Activated naive CD4-positive, alpha-beta T cell treated with anti-CD3 and anti-CD28 coated beads, Interleukin-2, amount 50 U/mL, for 24 hours (primary cell): ENCODE measurements around the gene MBTPS2.
"Not testable (repeated sequence)": the region's sequence is repeated elsewhere in the genome, so short reads cannot be mapped to it uniquely, and the experiment has no call there.

ENCODE experiments used
- H3K27ac Mint-ChIP-seq: one replicate; pipeline ENCODE4 v1.8.0; 2021; ENCODE audit warnings: mild to moderate bottlenecking, mixed read lengths
- H3K27me3 Mint-ChIP-seq: one replicate; pipeline ENCODE4 v1.8.0; 2021; ENCODE audit warnings: mixed read lengths
- H3K36me3 Mint-ChIP-seq: one replicate; pipeline ENCODE4 v1.8.0; 2021; ENCODE audit warnings: mixed read lengths
- H3K4me1 Mint-ChIP-seq: one replicate; pipeline ENCODE4 v1.8.0; 2021; ENCODE audit warnings: mixed read lengths
- H3K4me3 Mint-ChIP-seq: one replicate; pipeline ENCODE4 v1.8.0; 2021; ENCODE audit warnings: mild to moderate bottlenecking, mixed read lengths
- H3K9me3 Mint-ChIP-seq: one replicate; pipeline ENCODE4 v1.8.0; 2021; ENCODE audit warnings: mixed read lengths

The MBTPS2 gene

DNA sequence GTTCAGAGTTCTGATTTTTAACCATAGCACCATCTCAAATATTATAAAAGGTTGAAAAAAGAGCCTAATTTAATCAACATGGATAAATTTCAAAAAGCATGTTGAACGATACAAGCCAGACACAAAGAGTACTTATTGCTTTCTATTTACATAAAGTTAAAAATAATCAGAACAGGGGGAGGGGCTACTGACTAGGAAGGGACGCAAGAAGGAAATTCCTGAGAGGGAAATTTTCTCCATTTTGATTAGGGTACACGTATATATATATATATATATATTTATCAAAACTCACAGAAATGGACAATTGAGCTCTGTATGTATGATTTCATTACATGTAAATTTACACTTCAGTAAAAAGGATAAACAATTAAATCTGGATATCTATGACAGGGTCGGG lies 482 bp upstream of the MBTPS2 start:
- no peaks in the 10 kb centered on the region for H3K9me3 Mint-ChIP-seq
- peaks cover 2% of the 10 kb centered on the region for H3K36me3 Mint-ChIP-seq
- peak overlapping the region; percentile 88 for H3K27ac Mint-ChIP-seq
- no peaks in the 10 kb centered on the region for H3K27me3 Mint-ChIP-seq
- H3K4me3 Mint-ChIP-seq, result peak overlapping the region; percentile 90
- H3K4me1 Mint-ChIP-seq, result peaks cover 4% of the 10 kb centered on the region

DNA sequence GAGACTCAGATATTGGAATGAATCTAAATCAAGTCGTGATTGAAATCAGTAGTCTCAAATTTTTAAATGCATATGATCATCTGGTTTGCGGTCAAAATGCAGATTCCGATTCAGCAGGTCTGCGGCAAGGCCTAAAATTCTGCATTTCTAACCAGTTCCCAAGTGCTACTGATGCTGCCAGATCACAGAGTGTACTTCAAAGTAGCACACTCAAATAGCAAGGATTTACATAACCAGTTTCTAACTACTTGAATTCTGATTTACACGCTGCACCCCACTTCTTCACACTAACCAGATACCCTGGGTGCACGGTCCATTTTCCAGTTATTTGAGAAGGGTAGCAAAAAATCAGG lies 752 bp downstream of the MBTPS2 start:
- H3K36me3 Mint-ChIP-seq, result peaks cover 3% of the 10 kb centered on the region
- peak overlapping the region; percentile 90 for H3K4me3 Mint-ChIP-seq
- H3K27me3 Mint-ChIP-seq, result no peaks in the 10 kb centered on the region
- no peaks in the 10 kb centered on the region for H3K9me3 Mint-ChIP-seq
- H3K27ac Mint-ChIP-seq, result peak overlapping the region; percentile 80
- H3K4me1 Mint-ChIP-seq, result peaks cover 4% of the 10 kb centered on the region

DNA sequence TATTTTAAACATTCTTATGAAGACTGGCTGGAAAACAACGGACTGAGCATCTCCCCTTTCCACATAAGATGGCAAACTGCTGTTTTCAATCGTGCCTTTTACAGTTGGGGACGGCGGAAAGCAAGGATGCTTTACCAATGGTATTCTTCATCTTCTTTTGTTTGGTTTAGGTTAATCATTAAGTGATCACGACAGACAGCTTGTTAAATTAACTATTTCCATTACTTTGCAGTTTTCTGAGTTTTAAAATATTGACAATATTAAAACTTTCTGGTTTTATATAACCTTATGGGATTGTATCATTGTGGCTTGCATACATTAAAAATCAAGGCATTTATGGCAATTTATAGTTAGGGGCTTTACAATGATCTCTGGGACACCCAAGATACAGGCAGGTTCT lies 3.8 kb downstream of the MBTPS2 start:
- Mint-ChIP-seq H3K36me3 (peaks cover 9% of the 10 kb centered on the region), H3K4me3 (no peak overlapping the region), H3K9me3 (no peaks in the 10 kb centered on the region), H3K27ac (no peak overlapping the region), H3K4me1 (peaks cover 4% of the 10 kb centered on the region), H3K27me3 (no peaks in the 10 kb centered on the region)

DNA sequence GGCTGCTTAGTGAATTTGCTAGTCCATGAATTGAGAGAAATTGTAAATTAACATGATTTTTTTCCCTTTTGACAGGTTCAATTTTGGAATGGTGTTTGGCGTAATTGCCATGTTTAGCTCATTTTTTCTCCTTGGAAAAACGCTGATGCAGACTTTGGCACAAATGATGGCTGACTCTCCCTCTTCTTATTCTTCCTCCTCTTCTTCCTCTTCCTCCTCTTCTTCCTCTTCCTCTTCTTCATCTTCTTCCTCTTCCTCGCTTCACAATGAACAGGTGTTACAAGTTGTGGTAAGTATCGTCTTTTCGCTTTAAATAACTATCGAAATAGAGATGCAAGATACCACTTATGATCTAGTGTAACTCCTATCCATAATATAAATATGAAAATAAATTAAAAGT lies 5.7 kb downstream of the MBTPS2 start:
- Mint-ChIP-seq H3K9me3 (no peaks in the 10 kb centered on the region), H3K27ac (no peak overlapping the region), H3K27me3 (no peaks in the 10 kb centered on the region), H3K36me3 (peaks cover 9% of the 10 kb centered on the region), H3K4me3 (no peak overlapping the region), H3K4me1 (peaks cover 3% of the 10 kb centered on the region)

DNA sequence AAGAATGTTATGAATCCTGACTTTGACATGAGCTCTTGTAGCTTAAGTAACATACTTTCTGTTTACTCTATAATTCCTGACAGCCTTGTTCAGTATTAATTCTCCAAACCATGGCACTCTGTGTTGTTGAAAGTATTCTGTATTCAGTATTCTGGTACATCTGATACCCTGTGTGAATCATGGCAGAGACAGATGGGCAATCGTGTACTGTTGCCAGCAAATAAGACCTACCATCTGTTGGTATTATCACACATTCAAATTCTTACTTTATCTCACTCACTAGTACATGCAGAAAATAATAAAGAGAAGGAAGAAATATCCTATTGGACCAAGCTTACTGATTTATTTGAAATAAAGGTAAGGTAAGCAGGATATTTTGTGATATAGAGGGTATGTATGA lies 7.9 kb downstream of the MBTPS2 start:
- no peaks in the 10 kb centered on the region for H3K9me3 Mint-ChIP-seq
- H3K27me3 Mint-ChIP-seq, result no peaks in the 10 kb centered on the region
- no peak overlapping the region for H3K27ac Mint-ChIP-seq
- H3K4me3 Mint-ChIP-seq, result no peak overlapping the region
- peaks cover 9% of the 10 kb centered on the region for H3K36me3 Mint-ChIP-seq
- no peaks in the 10 kb centered on the region for H3K4me1 Mint-ChIP-seq

DNA sequence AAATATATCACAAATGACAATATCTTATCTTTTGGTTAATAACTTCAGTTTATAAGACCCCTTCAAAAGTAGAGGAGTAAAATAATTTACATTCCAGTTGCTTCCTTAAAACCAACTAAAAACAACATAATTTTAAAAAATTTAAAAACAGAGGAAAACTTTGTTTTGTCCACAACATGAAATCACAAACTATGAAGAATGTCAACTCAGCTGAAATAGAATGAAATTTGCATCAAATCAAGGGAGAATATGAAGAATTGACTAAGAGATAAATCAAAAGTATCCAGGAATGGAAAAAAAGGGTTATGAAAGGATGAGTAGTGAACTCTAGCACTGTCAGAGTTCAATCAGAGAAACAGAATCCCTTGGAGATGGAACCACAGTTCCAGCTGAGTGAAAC lies 14.2 kb downstream of the MBTPS2 start:
- H3K9me3 Mint-ChIP-seq, result no peaks in the 10 kb centered on the region

DNA sequence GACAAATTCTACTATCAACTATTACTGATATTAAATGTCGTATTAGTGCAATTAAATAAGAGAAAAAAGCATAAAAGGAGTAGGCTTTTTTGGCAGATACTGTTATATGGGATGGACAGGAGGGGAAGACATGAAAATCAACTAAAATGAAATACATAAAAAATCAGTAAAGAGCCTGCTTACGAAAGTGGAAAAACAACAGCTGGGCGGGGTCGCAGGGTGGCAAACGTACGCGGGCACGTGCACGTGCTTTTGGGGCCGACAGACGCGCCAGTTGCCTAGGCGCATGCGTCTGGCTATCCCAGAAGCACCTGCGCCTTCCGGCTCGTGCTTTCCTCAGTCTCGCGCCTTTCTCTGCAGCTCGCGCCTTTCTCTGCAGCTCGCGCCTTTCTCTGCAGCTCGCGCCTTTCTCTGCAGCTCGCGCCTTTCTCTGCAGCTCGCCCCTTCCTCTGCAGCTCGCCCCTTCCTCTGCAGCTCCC lies 16.6 kb downstream of the MBTPS2 start, which contains the start of gene YY2:
TSS of gene YY2 (plus strand) at position 51 of the 479 bp plus-strand sequence. CDS start 498 bp downstream, outside the sequence.
- no peaks in the 10 kb centered on the region for H3K27me3 Mint-ChIP-seq
- no peaks in the 10 kb centered on the region for H3K9me3 Mint-ChIP-seq
- peaks cover 5% of the 10 kb centered on the region for H3K4me1 Mint-ChIP-seq
- H3K27ac Mint-ChIP-seq, result no peak within 1 kb of the TSS
- H3K4me3 Mint-ChIP-seq, result no peak within 1 kb of the TSS
- H3K36me3 Mint-ChIP-seq, result peaks cover 12% of the 10 kb centered on the region

More for the DNA sequence above, 14.2 kb downstream of the MBTPS2 start:
- Mint-ChIP-seq H3K4me1 (no peaks in the 10 kb centered on the region), H3K27ac (no peak overlapping the region), H3K36me3 (peaks cover 12% of the 10 kb centered on the region), H3K4me3 (no peak overlapping the region), H3K27me3 (no peaks in the 10 kb centered on the region)

DNA sequence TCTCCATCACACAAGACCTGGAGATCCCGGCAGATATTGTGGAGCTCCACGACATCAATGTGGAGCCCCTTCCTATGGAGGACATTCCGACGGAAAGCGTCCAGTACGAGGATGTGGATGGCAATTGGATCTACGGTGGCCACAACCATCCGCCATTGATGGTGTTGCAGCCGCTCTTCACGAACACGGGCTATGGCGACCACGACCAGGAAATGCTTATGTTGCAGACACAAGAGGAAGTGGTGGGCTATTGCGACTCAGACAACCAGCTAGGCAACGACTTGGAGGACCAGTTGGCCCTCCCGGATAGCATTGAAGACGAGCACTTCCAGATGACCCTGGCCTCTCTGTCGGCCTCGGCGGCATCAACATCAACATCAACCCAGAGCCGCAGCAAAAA lies 17.1 kb downstream of the MBTPS2 start:
- no peaks in the 10 kb centered on the region for H3K27me3 Mint-ChIP-seq

DNA sequence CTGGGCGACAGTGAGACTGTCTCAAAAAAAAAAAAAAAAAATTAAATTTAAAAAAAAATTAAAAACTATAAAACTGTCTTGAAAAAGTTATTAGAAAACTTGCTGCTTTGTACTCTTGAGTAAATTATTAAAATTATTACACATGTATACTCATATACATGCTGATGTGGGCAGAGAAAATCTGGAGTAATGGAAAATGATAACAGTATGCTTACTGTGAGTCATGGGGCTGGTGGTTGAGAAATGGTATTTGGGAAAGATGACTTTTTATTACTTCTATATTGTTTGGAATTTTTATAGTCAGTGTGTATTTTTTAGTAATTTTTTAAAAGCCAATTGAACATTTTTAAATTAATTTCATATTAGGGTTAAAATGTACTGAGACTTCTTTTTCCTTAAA lies 23.8 kb downstream of the MBTPS2 start:
- Mint-ChIP-seq H3K36me3 (no peaks in the 10 kb centered on the region), H3K27ac (no peak overlapping the region), H3K4me3 (no peak overlapping the region), H3K27me3 (no peaks in the 10 kb centered on the region), H3K4me1 (peaks cover 13% of the 10 kb centered on the region), H3K9me3 (no peaks in the 10 kb centered on the region)

More for the DNA sequence above, 17.1 kb downstream of the MBTPS2 start:
- Mint-ChIP-seq H3K27ac (no peak overlapping the region), H3K4me1 (peaks cover 5% of the 10 kb centered on the region), H3K36me3 (peaks cover 12% of the 10 kb centered on the region), H3K9me3 (no peaks in the 10 kb centered on the region), H3K4me3 (no peak overlapping the region)

DNA sequence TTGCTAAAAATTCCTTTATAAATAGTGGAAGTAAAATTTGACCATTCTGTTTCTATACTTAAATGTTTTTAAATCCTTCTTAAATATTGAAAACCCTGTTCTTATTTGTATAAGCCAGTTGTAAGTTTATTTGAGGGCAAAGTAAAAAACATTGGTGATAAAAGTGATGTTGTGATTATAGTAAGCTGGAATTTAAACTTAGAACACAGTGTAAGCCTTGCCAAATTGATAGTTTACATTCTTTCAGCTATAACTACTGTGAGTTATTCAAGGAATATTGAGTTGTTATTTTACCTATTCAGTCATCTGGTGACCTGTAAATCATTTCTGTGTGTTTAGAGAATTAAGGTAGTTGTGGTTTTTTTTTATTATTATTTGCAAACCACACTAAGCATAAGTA lies 26.0 kb downstream of the MBTPS2 start:
- H3K27ac Mint-ChIP-seq, result no peak overlapping the region
- H3K4me1 Mint-ChIP-seq, result peaks cover 11% of the 10 kb centered on the region
- no peaks in the 10 kb centered on the region for H3K27me3 Mint-ChIP-seq
- H3K4me3 Mint-ChIP-seq, result no peak overlapping the region
- H3K9me3 Mint-ChIP-seq, result no peaks in the 10 kb centered on the region
- H3K36me3 Mint-ChIP-seq, result peaks cover 2% of the 10 kb centered on the region

DNA sequence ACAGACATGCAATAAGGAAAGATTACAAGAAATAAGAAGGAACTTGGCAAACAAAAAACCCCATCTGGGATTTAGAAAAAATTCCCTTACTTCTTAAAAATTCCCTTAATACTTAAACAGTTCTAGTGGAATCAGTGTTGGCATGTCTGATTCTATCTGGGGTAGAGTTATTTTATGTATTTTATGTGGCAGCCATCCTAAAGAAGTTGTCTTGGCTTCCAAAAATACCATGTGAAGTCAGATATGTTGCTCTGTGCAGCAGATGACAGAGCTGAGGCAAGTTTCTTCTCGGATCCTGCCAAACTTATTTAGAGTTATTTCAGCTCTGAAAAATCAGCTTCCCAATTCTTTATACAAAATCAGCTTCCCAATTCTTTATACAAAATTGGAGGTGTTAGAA lies 31.1 kb downstream of the MBTPS2 start:
- peaks cover 4% of the 10 kb centered on the region for H3K4me1 Mint-ChIP-seq
- H3K27me3 Mint-ChIP-seq, result no peaks in the 10 kb centered on the region
- H3K9me3 Mint-ChIP-seq, result no peaks in the 10 kb centered on the region
- H3K4me3 Mint-ChIP-seq, result no peak overlapping the region
- H3K36me3 Mint-ChIP-seq, result peaks cover 2% of the 10 kb centered on the region
- no peak overlapping the region for H3K27ac Mint-ChIP-seq

DNA sequence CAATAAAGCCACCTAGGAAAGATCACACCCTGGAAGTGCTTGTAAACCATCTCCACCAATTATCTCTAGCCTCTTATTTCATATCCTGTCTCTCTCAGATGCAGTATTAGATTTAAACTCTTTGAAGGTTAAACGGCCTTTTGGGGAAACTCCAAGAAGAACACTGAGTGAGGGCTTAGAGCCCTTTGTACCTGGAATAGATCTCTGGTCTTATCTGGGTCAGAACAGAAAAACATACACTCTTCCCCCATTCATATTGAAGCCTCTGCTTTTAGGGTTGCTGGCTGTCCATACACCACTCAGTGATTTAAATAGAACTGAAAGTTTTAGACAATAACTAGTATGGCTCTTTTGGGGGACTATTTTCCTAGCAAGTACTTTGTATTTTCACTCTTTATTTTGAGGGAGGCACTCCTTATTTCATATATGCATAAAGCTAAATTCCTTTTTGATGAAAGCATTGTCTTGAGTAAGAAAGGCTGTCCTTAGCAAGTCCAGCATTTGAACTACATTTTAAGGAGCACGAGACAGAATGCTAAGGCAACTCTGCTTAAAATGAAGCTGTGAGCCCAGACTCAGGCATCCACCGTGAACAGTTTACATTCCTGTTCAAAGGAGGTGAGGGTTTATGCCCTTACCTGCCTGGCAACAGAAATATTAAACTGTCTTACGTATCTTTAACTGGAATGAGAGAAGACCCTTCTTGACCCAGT lies 33.8 kb downstream of the MBTPS2 start:
- no peak overlapping the region for H3K4me3 Mint-ChIP-seq
- peaks cover 2% of the 10 kb centered on the region for H3K36me3 Mint-ChIP-seq
- H3K9me3 Mint-ChIP-seq, result no peaks in the 10 kb centered on the region
- no peak overlapping the region for H3K27ac Mint-ChIP-seq
- no peaks in the 10 kb centered on the region for H3K27me3 Mint-ChIP-seq
- H3K4me1 Mint-ChIP-seq, result peaks cover 3% of the 10 kb centered on the region

DNA sequence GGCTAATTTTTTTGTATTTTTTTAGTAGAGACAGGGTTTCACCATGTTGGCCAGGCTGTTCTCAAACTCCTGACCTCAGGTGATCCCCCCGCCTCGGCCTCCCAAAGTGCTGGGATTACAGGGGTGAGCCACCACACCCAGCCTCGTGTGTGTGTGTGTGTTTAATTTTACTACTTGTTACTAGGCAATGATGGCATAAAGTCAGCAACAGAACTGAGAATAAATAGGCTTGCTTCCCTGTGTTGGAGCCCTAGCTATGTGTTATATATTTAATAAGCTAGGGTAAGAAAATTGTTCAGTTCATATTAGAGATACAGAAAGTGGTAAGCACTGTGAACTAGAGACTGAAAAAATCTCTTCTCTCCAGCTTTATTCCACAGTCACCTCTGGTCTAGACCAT lies 34.8 kb downstream of the MBTPS2 start:
- H3K4me3 Mint-ChIP-seq, H3K36me3 Mint-ChIP-seq, H3K9me3 Mint-ChIP-seq, H3K27me3 Mint-ChIP-seq, H3K4me1 Mint-ChIP-seq, H3K27ac Mint-ChIP-seq: not testable (repeated sequence)

DNA sequence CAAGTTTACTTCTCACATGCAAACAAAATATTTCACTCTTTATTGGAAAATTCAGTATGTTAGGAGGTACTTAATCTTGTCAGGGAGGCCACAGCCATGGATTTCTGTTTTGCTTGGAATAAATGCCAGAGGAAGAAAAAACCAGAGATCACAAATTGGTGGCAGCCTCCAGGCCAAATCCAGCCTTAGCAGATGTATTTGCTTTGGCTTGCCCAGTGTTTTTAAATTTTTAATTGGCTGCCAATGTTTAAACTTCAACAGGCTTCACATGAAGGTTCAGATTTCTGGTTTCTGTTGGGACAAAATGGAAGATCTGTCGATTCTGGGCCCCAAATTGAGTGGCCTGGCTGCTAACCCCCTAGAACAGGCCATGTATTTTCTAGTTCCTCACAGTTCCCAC lies 35.6 kb downstream of the MBTPS2 start:
- no peaks in the 10 kb centered on the region for H3K27me3 Mint-ChIP-seq
- H3K4me1 Mint-ChIP-seq, result no peaks in the 10 kb centered on the region
- H3K4me3 Mint-ChIP-seq, result no peak overlapping the region
- no peak overlapping the region for H3K27ac Mint-ChIP-seq
- H3K9me3 Mint-ChIP-seq, result no peaks in the 10 kb centered on the region
- H3K36me3 Mint-ChIP-seq, result peaks cover 3% of the 10 kb centered on the region

DNA sequence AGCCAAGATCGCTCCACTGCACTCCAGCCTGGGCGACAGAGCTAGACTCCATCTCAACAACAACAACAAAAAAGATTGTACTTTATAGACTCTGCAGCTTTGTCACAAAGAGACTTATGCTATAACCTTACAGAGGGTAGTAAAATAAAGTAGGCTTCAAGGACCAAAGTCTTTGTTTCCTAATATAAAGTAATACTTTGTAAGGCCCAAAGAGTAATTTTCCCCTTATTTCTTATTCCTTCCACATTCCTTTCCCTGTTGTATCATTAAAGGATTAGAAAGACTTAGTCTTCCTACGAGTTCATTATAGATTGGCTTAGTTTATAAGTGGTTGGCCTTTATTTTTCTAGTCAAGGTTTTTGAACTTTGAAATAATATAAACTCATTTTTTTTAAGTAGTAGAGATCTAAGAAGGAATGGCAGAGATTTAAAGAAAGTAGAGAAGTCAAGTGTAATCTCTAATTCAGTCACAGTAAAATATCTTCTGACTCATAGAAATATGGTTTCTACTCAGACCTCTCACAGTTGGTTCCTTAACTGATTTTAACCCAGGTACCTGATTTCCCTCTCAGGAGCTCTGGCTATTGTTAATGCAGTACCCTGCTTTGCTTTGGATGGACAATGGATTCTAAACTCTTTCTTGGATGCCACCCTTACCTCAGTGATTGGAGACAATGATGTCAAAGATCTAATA lies 42.6 kb downstream of the MBTPS2 start:
- no peak overlapping the region for H3K4me3 Mint-ChIP-seq
- H3K4me1 Mint-ChIP-seq, result no peaks in the 10 kb centered on the region
- H3K27ac Mint-ChIP-seq, result no peak overlapping the region
- no peaks in the 10 kb centered on the region for H3K9me3 Mint-ChIP-seq
- H3K27me3 Mint-ChIP-seq, result no peaks in the 10 kb centered on the region
- peaks cover 10% of the 10 kb centered on the region for H3K36me3 Mint-ChIP-seq

DNA sequence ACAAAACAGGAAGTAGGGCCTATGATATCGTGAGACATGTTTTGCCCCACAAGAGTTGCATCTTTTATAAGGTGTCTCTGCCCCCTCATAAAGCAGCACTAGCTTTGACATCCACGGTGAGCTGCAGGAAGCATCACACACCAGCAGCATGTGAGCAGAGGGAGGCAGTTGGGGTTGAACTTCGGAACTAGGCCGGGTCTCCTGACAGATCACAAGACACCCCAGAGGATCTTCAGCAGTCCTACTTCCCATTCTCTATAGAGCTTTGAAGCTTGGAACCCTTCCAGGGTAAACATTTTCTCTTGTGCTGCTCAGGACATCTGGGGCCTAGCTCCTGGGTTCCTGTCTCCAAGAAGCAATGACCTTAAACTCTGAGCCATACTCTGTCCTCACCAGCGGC lies 43.8 kb downstream of the MBTPS2 start:
- H3K27ac Mint-ChIP-seq, result no peak overlapping the region
- H3K9me3 Mint-ChIP-seq, result no peaks in the 10 kb centered on the region
- peaks cover 10% of the 10 kb centered on the region for H3K36me3 Mint-ChIP-seq
- no peak overlapping the region for H3K4me3 Mint-ChIP-seq
- H3K4me1 Mint-ChIP-seq, result no peaks in the 10 kb centered on the region
- no peaks in the 10 kb centered on the region for H3K27me3 Mint-ChIP-seq
